CD4-positive, alpha-beta T cell treated with Interleukin-4 for 4 hours (primary cell): Measurements from ENCODE around the gene NWD2.

Source experiments
- DNase-seq: peaks from one replicate; pipeline ENCODE4 v3.0.0-alpha.2; 2020

Gene NWD2

DNA sequence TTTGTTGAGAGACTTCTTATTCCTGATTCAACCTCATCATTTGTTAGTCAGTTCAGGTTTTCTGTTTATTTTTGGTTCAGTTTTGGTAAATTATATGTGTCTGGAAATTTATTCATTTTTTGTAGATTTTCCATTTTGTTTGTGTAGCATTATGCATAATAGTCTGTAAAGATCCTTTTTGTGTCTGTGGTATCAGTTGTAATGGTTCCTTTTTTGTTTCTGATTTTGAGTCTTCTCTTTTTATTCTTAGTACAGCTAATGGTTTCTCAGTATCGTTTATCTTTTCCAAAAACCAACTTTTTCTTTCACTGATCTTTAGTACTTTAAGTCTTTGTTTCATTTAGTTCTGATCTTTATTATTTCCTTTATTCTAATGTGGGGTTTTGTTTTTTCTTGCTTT lies 61.4 kb downstream of the NWD2 start:
- DNase-seq = no peak

GRCh38 chr4:37317104-37317643 lies 72.6 kb downstream of the NWD2 start:
- no peak for DNase-seq

- no peak for DNase-seq
Measured at GRCh38 chr4:37320513-37321235, 76.1 kb downstream of the NWD2 start.

DNA sequence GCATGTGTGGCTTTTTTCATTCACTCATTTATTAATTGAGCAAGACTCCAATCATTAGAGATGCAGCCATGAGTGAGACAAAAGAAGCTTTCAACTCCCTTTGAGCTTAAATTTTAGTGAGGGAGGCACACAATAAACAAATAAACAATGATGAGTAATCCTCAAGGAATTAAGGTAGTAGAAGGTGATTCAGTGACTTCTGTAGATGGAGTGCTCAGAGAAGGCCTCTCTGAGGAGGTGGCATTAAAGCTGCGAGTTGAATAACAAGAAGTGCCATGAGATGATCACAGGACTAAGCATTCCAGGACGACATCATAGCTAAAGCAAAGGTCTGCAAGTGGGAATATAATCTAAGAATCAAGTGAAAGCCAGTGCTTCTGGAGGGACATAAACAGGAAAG lies 77.6 kb downstream of the NWD2 start:
- no peak for DNase-seq

- DNase-seq = no peak
Measured at GRCh38 chr4:37324546-37324945, 80.0 kb downstream of the NWD2 start.

- no peak for DNase-seq
Measured at GRCh38 chr4:37326852-37327251, 82.3 kb downstream of the NWD2 start.

- no peak for DNase-seq
Measured at GRCh38 chr4:37338972-37339371, 94.4 kb downstream of the NWD2 start.

GRCh38 chr4:37358748-37359147 lies 114.2 kb downstream of the NWD2 start:
- no peak for DNase-seq

GRCh38 chr4:37359261-37359660 lies 114.7 kb downstream of the NWD2 start:
- no peak for DNase-seq

GRCh38 chr4:37365888-37366287 lies 121.3 kb downstream of the NWD2 start:
- DNase-seq = no peak

DNA sequence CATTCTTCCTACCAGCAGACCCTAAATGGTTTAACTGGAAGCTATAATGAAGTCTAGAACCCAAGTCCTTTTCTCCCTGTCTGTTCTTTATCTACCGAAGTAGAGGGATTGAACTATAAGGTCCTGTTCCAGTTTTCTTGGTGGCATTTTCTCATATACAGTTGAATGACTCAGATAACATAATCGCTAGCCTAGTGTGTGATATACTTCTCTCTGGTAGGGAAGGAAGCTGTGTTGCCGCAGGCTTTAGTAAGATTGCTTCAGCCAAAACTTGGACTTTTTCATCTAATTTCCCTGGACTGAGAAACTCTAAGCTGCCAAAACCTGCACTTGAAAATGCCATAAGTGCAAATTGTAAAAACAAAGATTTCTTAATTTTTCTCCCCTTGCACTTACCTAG lies 123.4 kb downstream of the NWD2 start:
- no peak for DNase-seq

GRCh38 chr4:37370052-37370451 lies 125.5 kb downstream of the NWD2 start:
- no peak for DNase-seq

DNA sequence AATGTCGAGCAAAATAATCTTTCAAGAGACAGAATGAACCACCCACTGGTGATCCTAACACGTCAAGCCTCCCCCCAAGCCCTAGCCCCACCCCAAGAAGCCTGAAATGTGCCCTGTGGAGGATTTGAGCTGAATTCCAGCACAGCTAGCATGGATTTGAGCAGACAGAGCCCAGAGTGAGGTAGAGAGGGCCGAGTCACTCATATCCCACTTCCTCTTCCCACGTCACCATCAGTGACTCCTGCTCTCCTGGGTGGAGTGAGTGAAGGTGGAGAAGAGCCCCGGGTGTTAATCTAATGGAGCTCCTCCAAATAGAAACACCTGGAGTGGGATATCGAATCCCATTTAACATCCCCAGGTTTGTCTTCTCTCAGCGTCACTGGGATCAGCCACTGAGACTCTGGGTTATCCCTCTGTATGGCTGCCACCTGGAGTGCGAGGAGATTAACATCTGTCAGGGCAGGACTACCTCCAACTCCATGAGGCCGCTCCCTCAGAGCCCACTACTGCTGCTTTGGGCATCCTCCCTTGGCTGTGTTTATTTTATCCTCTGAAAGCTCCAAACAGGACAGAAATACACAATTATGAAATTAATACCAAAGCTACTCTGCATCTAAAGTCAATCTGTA lies 136.6 kb downstream of the NWD2 start:
- no peak for DNase-seq

DNA sequence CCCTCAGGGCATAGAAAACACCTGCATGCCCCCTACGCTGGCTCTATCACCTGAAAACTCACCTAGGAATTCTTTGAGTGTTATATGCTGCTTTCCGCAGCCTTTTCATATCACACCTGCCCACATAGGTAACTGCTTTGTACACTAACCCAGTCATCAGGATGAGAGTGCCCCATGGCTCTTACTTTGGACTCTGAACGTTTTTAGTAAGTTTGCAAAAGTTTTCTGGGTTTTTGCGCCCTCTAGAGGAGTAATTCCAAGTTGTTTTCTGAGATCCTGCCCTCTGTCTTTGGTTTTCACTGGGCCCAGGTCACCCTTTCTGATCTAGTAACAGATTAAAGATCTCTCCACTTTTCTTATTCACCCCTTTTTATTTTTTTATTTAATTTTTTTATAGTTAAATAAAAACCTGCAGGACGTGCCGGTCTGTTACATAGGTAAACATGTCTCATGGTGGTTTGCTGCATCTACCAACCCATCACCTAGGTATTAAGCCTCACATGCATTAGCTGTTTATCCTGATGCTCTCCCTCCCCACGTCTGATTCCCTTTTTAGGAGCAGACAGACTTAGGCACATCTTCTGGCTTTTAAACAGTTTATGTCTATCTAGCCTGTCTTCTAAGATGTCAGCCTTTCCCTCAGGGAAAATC lies 139.2 kb downstream of the NWD2 start:
- DNase-seq = peak; percentile 2

- DNase-seq = no peak
Measured at GRCh38 chr4:37385424-37385823, 140.9 kb downstream of the NWD2 start.

- DNase-seq = no peak
Measured at GRCh38 chr4:37388681-37389365, 144.3 kb downstream of the NWD2 start.

DNA sequence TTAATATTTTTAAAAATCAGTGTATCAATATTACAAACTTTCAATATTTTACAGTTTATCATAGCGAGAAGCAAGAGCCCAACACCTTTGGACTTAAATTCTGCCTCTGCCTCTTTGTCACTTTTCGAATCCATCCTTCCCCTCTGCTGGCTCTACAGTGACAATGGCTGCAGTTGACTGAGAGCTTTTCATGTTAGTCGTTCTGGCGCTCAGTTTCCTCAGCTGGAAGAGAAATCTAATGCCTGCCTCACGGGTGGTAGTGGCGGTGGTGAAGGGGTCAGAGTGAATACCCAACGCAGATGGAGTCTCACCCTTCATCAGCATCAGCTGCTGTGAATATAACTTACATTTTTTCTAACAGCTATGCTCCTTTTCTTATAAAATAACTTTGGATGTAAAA lies 144.8 kb downstream of the NWD2 start:
- no peak for DNase-seq

GRCh38 chr4:37389967-37390580 lies 145.5 kb downstream of the NWD2 start:
- DNase-seq = peak; percentile 36

GRCh38 chr4:37392521-37393255 lies 148.1 kb downstream of the NWD2 start:
- no peak for DNase-seq

- DNase-seq = no peak
Measured at GRCh38 chr4:37393321-37393720, 148.8 kb downstream of the NWD2 start.

DNA sequence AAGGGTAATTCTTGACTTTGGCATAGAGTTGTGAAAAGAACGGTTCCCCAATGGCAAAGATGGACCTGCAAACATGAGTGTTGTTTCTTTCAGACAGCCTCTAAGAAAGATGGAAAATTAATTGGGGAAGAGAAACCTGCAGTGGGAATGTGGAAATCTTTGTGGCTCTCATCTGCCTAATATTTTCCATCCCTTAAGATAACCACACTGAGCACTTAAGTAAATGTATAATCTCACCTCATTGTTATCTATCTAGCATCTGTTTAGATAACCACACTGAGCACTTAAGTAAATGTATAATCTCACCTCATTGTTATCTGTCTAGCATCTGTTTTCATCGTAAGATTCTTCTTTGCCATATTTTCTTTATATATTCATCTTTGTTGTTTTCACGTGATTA lies 149.3 kb downstream of the NWD2 start:
- DNase-seq = no peak

GRCh38 chr4:37397505-37397904 lies 153.0 kb downstream of the NWD2 start:
- no peak for DNase-seq
